Adrenal gland (tissue), 12 donors: ENCODE data around the gene TUBB2B. TPM values are rescaled to one million over a fixed set of nuclear protein-coding genes. Genes with fewer than 3 reads are reported as not detected.
"Not testable (repeated sequence)": the region's sequence is repeated elsewhere in the genome, so short reads cannot be mapped to it uniquely, and the experiment has no call there.

ENCODE experiments used
- DNase-seq, 7 donors: peaks; one replicate each; pipeline ENCODE4 v3.0.0-alpha.2; 2019 to 2020
- H3K27ac ChIP-seq, 5 donors: fragments of 200-600 bp; sonication (generic) in 4 of 5; 1 replicate in 3 of 5; 2 replicates in 2 of 5; pipeline versions ENCODE4 v1.5.1 to v1.8.0; 2016 to 2020; ENCODE audit warnings: mild to moderate bottlenecking in 1 of 5
- H3K27me3 ChIP-seq: fragments of 200-600 bp; 2 replicates; pipeline ENCODE4 v1.8.0; 2021
- H3K36me3 ChIP-seq, 2 donors: fragments of 200-600 bp; replicated peaks in 1 of 2; 1 replicate in 1 of 2; 2 replicates in 1 of 2; pipeline versions ENCODE4 v1.5.1 to v1.8.0; 2018 to 2022
- H3K4me1 ChIP-seq, 2 donors: fragments of 200-600 bp; replicated peaks in 1 of 2; 1 replicate in 1 of 2; 2 replicates in 1 of 2; pipeline versions ENCODE4 v1.5.1 to v1.8.0; 2018 to 2021
- H3K4me3 ChIP-seq, 4 donors: fragments of 200-600 bp; sonication (generic) in 3 of 4; one replicate each; pipeline ENCODE4 v1.5.1; 2016 to 2018
- H3K9me3 ChIP-seq, 3 donors: fragments of 200-600 bp; sonication (generic) in 1 of 3; replicated peaks in 1 of 3; 1 replicate in 2 of 3; 2 replicates in 1 of 3; pipeline versions ENCODE4 v1.5.1 to v1.8.0; 2016 to 2021
- POLR2A ChIP-seq, 2 donors: fragments of 450-650 bp; IDR thresholded peaks; one replicate each; pipeline ENCODE4 v1.6.1; 2017; ENCODE audit warnings: antibody characterized with exemption in 2 of 2, mild to moderate bottlenecking in 2 of 2, moderate library complexity in 1 of 2
- WGBS, 4 donors: extraction: QIAGEN DNeasy Blood & Tissue Kit in 2 of 4; methylation state at CpG; one replicate each; pipeline versions ENCODE4 v1.1.5 to v1.1.7; 2013 to 2017; 5-methylcytosine and 5-hydroxymethylcytosine counted together
- intact Hi-C, 2 donors: fragments of 100-400 bp; cut with DNase I; formaldehyde crosslinking; loops; one replicate each; pipeline versions ENCODE4 v1.14.1 to v1.15.0; 2022 to 2023
- polyA plus RNA-seq, 3 donors: library from polyadenylated mRNA; stranded (reverse); fragments of 200-250 nt in 2 of 3; fragments of 350-450 nt in 1 of 3; fragmentation: Illumina TruSeq in 1 of 3; extraction: RNeasy Lipid Tissue Mini Kit (QIAGEN cat#74804) in 1 of 3; gene quantifications; one replicate each; pipeline ENCODE4 v1.2.3, GENCODE V29; 2013 to 2014
- total RNA-seq, 9 donors: library from RNA; depleted of rRNA in 4 of 9; stranded (reverse); fragments of >200 nt in 4 of 9; fragments of 120-200 nt in 1 of 9; fragmentation: NEBNext Ultra II Directional in 1 of 9; extraction: Animal tissue kit (Norgen Biotek cat#: 25700) in 1 of 9; gene quantifications; one replicate each; pipeline versions ENCODE4 v1.1.0 to v1.2.4, GENCODE V29; 2013 to 2023
- TF ChIP-seq, protein P1 (sequence below), 6 experiments: fragments of 450-650 bp in 4 of 6; fragments of 200-600 bp in 2 of 6; sonication (generic) in 1 of 6; IDR thresholded peaks; 1 replicate in 5 of 6; 2 replicates in 1 of 6; pipeline versions ENCODE4 v1.5.1 to v1.8.0; 2016 to 2021; ENCODE audit warnings: antibody characterized with exemption in 6 of 6, mild to moderate bottlenecking in 2 of 6, moderate library complexity in 1 of 6
- donor health status: healthy with polysubstance abuse.
- donor health status: Bipolar disorder and iron deficiency.
- donor health status: DM: yes; HTN: yes; CAD: no.
- donor health status: DM: no; HTN: no; CAD: no.
- donor health status: DM: no; HTN: no; CAD: no.
- donor health status: DM: yes; HTN: yes; CAD: no.

TUBB2B gene
- total and polyA plus RNA-seq, 12 donors = 0.98 to 37.3 (median 2.1) TPM; not detected in 1

DNA sequence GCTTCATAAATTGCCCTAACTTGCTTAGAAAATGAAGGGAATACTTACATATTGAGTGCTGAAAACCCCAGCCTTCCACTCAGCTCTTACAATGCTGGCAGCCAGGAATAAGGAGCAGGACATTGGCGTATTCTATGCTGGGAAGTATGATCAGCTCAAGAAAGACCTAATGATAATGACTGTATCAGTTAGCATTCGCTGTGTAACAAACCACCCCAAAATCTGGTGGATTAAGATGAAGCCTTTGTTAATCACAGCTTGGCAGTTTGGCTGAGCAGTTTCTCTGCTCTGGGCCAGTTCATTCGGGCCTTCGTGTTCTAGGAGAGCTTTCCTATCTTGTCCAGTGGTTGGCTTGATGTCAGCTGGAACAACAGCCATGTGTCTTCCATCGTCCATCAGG, 36.7 kb downstream of the TUBB2B start:
- no peak for DNase-seq
- TF ChIP-seq, protein P1, sequence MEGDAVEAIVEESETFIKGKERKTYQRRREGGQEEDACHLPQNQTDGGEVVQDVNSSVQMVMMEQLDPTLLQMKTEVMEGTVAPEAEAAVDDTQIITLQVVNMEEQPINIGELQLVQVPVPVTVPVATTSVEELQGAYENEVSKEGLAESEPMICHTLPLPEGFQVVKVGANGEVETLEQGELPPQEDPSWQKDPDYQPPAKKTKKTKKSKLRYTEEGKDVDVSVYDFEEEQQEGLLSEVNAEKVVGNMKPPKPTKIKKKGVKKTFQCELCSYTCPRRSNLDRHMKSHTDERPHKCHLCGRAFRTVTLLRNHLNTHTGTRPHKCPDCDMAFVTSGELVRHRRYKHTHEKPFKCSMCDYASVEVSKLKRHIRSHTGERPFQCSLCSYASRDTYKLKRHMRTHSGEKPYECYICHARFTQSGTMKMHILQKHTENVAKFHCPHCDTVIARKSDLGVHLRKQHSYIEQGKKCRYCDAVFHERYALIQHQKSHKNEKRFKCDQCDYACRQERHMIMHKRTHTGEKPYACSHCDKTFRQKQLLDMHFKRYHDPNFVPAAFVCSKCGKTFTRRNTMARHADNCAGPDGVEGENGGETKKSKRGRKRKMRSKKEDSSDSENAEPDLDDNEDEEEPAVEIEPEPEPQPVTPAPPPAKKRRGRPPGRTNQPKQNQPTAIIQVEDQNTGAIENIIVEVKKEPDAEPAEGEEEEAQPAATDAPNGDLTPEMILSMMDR (IDR thresholded peaks at IDR 0.05) = no peak
- no peak for TF ChIP-seq POLR2A (IDR thresholded peaks at IDR 0.05)
- no peak overlapping the region for H3K4me3 ChIP-seq

DNA sequence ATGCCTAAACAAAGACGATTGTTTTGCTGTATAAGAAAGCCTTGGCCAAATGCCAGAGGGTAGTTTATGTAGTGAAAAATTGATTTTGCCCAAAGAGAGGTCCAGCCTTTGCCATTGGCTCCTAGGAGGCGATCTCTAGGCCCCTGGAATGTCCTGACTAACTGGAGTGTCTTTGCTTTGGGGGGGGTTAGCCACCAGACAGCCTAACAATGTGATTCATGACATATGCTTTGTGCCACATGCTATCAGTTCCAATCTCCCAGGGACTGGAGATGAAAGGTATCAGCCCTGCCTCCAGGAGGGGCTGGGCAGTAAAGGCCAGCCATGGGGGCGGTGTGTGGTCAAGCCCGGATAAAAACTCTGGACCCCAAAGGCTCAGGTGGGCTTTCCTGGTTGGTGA, 37.4 kb downstream of the TUBB2B start:
- 65 to 75% (median 68%) methylated on average over 4 of the region's 4 CpGs for WGBS, 4 donors
- H3K27ac ChIP-seq = no peak overlapping the region
- no peaks in the 10 kb centered on the region for H3K36me3 ChIP-seq
- H3K4me1 ChIP-seq = no peaks in the 10 kb centered on the region
- intact Hi-C loops = no loop called here
- no peaks in the 10 kb centered on the region for H3K27me3 ChIP-seq
- H3K4me3 ChIP-seq = no peak overlapping the region
- DNase-seq = no peak
- TF ChIP-seq, protein P1 (IDR thresholded peaks at IDR 0.05) = no peak
- H3K9me3 ChIP-seq = no peaks in the 10 kb centered on the region

More for the DNA sequence above, 36.7 kb downstream of the TUBB2B start:
- Histone ChIP-seq H3K27me3 (no peaks in the 10 kb centered on the region), H3K9me3 (no peaks in the 10 kb centered on the region), H3K4me1 (no peaks in the 10 kb centered on the region), H3K27ac (no peak overlapping the region), H3K36me3 (no peaks in the 10 kb centered on the region)
- intact Hi-C loops = no loop called here
- 85 to 92% (median 91%) methylated on average over 5 of the region's 5 CpGs for WGBS, 4 donors

DNA sequence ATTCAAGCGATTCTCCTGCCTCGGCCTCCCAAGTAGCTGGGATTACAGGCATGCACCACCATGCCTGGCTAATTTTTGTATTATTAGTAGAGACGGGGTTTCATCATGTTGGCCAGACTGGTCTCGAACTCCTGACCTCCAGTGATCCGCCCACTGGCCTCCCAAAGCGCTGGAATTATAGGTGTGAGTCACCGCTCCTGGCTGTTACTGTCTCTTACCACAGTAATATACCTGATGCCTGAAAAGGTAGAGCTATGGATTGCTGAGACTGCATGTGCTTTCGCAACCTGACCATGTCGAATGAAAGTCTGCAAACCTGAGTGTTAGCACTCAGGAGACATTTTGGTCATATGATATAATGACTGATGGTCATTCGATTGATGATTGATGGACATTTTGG, 38.3 kb downstream of the TUBB2B start:
- H3K4me1 ChIP-seq, H3K36me3 ChIP-seq, H3K4me3 ChIP-seq, intact Hi-C loops, H3K27ac ChIP-seq, DNase-seq, H3K27me3 ChIP-seq, H3K9me3 ChIP-seq: not testable (repeated sequence)
- WGBS, 4 donors = 82 to 90% (median 89%) methylated on average over 10 of the region's 10 CpGs

DNA sequence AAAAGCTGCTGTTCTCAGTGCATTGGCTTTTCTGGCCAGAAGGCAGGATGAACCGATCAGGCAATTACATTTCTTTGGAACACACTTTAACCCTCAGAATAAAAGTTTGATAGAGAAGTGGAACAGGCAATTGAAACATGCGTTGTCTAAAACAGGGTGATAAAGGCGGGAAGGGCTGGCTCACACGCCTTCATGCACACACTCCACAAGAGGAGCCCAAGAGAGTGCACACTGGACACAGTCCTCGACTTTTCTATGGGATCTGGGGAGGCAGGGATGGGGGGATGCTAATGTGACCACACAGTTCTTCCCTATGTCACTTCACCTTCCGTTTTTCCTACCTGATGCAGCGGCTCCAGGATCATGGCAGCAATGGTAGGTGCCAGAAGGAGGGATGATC, 39.2 kb downstream of the TUBB2B start:
- no peaks in the 10 kb centered on the region for H3K36me3 ChIP-seq
- H3K27me3 ChIP-seq = no peaks in the 10 kb centered on the region
- H3K4me1 ChIP-seq = no peaks in the 10 kb centered on the region
- H3K9me3 ChIP-seq = no peaks in the 10 kb centered on the region
- 82 to 87% (median 86%) methylated on average over 5 to 7 of the region's 7 CpGs for WGBS, 4 donors
- intact Hi-C loops = no loop called here
- no peak overlapping the region for H3K4me3 ChIP-seq
- H3K27ac ChIP-seq = no peak overlapping the region
- DNase-seq = no peak
- TF ChIP-seq POLR2A (IDR thresholded peaks at IDR 0.05) = no peak
- TF ChIP-seq, protein P1 (IDR thresholded peaks at IDR 0.05) = no peak

DNA sequence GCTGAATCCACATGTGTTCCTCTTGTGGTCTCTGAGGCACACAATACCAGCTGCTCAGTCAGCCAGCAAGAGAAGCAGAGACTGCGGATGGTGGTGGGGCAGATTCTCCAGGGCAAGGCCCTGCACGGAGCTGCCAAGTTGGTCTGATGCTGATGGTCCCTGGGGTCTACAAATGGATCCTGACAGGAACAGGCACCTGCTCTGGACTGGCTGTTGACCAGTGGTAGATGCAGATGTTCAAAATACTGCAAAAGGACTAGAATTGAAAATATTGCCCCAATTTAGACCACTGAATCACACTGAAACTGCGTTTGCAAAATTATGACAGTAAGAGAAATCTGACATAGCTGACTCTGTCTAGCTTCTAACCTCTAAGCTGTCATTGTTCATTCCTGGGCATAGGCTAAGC, 40.5 kb downstream of the TUBB2B start:
- WGBS, 4 donors = 90 to 100% (median 93%) methylated on average over 2 to 3 of the region's 3 CpGs
- Histone ChIP-seq H3K27me3 (no peaks in the 10 kb centered on the region), H3K9me3 (no peaks in the 10 kb centered on the region), H3K27ac (no peak overlapping the region), H3K4me3 (no peak overlapping the region), H3K36me3 (no peaks in the 10 kb centered on the region), H3K4me1 (no peaks in the 10 kb centered on the region)
- intact Hi-C loops = no loop called here
- TF ChIP-seq POLR2A (IDR thresholded peaks at IDR 0.05) = no peak
- TF ChIP-seq, protein P1 (IDR thresholded peaks at IDR 0.05) = no peak
- DNase-seq = no peak
